ENCODE results near the gene IFNLR1. TPM values are rescaled to one million over a fixed set of nuclear protein-coding genes. Genes with fewer than 3 reads are reported as not detected.

Gene IFNLR1
- total RNA-seq, result 5.8 and 9.6 TPM in 2 replicates

DNA sequence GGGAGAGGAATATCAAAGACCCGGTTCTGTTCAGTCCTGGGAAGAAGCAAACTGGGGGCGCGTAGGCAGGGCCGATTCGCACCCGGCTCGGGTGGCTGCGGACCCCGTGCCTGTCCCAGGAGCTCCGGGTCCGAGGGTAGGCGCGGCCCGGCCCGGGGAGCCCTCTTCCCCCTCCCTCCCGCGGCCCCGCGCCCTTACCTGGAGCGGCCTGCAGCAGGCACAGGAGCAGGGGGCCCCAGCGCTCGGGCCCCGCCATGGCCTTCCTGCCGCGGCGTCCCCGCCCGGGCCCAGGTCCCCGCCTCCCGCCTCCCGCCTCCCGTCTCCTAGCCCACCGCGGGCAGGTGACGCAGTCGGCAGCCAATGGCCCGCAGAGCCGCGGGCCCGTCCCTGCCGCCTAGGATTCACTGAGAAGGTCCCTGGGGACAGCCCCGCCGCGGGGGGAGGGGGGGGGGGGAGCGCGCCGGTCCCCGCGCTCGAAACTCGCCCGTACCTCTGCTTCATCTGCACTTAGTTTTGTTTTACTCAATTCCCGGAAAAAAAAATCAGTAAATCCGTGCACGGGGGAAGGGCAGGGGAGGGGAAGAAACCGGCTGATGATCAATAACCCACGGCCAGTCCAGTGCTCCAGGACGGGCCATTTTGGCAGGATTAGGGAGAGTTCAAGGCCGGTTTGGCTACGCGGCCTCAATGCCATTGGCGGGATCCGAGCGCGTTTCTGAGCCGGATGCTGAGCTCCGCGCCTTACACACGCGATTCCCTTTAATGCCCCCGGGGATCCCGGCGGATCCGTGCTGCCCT is at the start of gene IFNLR1:
Gene IFNLR1 (minus strand): TSS at position 297 of the 798 bp plus-strand sequence. CDS start 41 bp downstream, at position 256.

DNA sequence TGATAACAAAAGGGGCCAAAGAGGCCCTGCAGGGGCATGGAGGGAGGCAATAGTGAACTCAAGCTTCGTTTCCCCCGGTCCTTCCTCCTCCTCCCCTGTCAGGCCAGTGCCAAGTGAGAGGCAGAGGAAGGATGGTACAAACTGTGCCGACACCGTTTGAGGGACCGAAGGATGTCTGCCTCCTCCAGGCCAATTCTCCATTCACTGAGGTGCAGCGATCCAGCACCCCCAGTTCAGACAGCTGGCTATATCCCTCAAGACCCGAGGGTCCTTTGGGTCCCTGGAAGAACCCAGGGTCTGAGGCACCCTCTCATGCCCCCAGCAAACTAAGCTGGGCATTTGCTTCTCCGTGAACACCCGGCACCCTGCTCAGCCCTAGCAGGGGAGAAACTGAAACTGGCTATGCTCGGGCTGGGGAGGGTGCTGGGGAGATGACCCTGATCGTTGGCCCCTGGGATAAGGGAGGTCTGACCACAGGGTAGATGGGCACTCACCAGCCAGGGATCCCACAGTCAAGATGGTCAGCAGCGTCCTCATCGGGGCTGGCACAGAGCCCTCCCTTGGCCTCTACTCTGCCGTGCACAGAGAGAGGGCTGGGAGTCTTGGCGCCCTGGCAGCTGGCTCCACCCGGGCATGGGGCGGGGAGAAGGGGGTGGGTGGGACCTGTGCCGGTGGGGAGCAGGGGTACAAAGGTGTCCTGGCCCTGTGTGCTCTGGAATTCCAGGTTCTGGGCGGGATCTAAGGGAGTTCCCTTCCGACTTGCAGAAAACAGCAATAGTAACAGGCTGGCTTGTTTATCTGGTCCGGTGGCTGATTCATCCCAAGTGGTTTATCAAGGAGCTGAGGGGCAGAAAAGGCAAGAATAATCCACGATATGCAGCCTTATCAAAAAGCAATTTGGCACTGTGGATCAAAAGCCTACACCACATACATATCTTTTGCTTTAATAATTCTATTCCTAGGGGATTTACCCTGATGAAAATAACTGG is 44.2 kb downstream of the IFNLR1 start, which contains the start of gene IL22RA1:
Gene IL22RA1 (minus strand): TSS at position 595 of the 989 bp plus-strand sequence. CDS start 58 bp downstream, at position 537.

DNA sequence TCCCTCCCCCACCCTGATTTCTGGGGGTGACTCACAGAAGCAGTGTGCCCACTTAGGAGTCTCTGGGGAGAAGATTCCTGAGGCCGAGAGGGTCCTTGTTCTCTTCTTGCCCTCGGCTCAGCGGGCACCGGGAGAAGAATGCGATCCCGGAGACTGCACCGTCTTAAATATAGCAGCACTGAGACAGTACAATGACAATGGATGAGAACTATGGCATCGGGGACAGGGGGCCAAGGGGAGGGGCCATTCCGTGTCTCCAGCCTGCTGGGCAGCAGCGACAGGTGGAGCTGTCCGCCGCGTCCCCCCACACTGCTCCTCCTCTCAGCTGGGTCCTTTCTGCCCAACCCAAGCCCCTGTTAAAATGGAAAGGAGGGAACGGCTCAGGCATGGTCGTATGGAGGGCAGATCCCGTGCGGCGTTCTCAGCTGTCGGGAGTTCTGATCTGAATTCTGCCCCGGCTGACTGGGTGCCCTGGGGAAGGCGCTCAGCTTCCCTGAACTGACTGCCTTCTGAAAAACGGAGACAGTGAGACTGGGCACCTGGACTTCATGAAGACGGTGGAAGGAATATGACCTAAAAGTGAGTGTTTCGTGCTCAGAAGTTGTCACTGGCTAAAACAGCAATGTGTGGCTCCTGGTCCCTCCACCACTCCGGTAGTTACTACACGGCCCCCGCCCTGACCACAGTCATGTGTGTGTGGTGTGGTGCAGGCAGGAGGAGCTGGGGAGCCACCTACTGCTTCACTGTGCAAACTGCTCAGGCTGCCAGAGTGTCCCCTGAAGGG is 74.9 kb downstream of the IFNLR1 start, which contains the start of gene MYOM3:
Gene MYOM3 (minus strand): TSS at position 140 of the 784 bp plus-strand sequence. CDS start 3,499 bp downstream, outside the sequence.

Other genes with a start within 250 kb of the IFNLR1 start
- gene PNRC2, start 227.5 kb downstream of the IFNLR1 start, total RNA-seq, result 102 and 126 TPM in 2 replicates
- 56.0 and 102 TPM in 2 replicates for gene SRSF10, start 207.0 kb downstream of the IFNLR1 start, total RNA-seq
- gene MYOM3, start 75.2 kb downstream of the IFNLR1 start, total RNA-seq, result 0.34 and 0.85 TPM in 2 replicates
- 0.34 and 2.7 TPM in 2 replicates for gene IL22RA1, start 44.1 kb downstream of the IFNLR1 start, total RNA-seq
- gene GRHL3, start 132.1 kb upstream of the IFNLR1 start, total RNA-seq, result 27.7 and 61.2 TPM in 2 replicates
- gene STPG1, start 226.5 kb upstream of the IFNLR1 start, total RNA-seq, result 6.2 and 8.5 TPM in 2 replicates
- gene NIPAL3, start 228.5 kb upstream of the IFNLR1 start, total RNA-seq, result 23.9 and 54.9 TPM in 2 replicates